ENCODE results near the gene MYO5B. TPM values are rescaled to one million over a fixed set of nuclear protein-coding genes. Genes with fewer than 3 reads are reported as not detected.

Gene MYO5B
- total and polyA plus RNA-seq, 10 of the 15 experiments (the other 5 are each of a cell fraction or from before 2014, with no cell fraction given) = 2.5 to 4.5 (median 3.3) TPM

GRCh38 chr18:49813069-49813318 is 382.0 kb downstream of the MYO5B start:
- peak overlapping the region; percentile 94 for H3K27ac ChIP-seq (ENCODE audit: control insufficient read depth, insufficient read depth)
- H3K4me2 ChIP-seq (ENCODE audit: control insufficient read depth, insufficient read depth) = peak overlapping the region; percentile 62
- in situ Hi-C loops (cut with MboI) (no loop called here), intact Hi-C loops (cut with micrococcal nuclease; ENCODE audit: unreplicated experiment) (no loop called here)
- no peak for TF ChIP-seq KAT2A (conservative IDR thresholded peaks at IDR 0.05; ENCODE audit: control insufficient read depth, low read depth, low read length)
- TF ChIP-seq POLR2A (IDR thresholded peaks at IDR 0.05; ENCODE audit: low read depth, low read length) = no peak
- no peak for TF ChIP-seq SIN3A (IDR thresholded peaks at IDR 0.05; ENCODE audit: low read depth, low read length)
- no peak for TF ChIP-seq TCF7 (IDR thresholded peaks at IDR 0.05; ENCODE audit: borderline replicate concordance)
- TF ChIP-seq CTCF (IDR thresholded peaks at IDR 0.05 in 2 of 3, conservative IDR thresholded peaks at IDR 0.05 in 1 of 3; ENCODE audit: control insufficient read depth in 2 of 3, extremely low read depth in 1 of 3, insufficient read depth in 1 of 3, low read depth in 3 of 3, low read length in 3 of 3) = no peak
- no peak for TF ChIP-seq TBL1XR1 (IDR thresholded peaks at IDR 0.05; ENCODE audit: low read depth, low read length)
- no peak for TF ChIP-seq IKZF1 (conservative IDR thresholded peaks at IDR 0.05)
- no peak for TF ChIP-seq CHD4 (IDR thresholded peaks at IDR 0.05)
- no peak for TF ChIP-seq NR2F1 (conservative IDR thresholded peaks at IDR 0.05)
- TF ChIP-seq STAT3 (IDR thresholded peaks at IDR 0.05; ENCODE audit: low read depth, low read length) = no peak
- TF ChIP-seq CBX5 (IDR thresholded peaks at IDR 0.05; ENCODE audit: low read depth) = no peak
- TF ChIP-seq FOXK2 (IDR thresholded peaks at IDR 0.05) = no peak
- ChIA-PET SMC1A (ENCODE audit: uncharacterized antibody, unreplicated experiment) (interaction anchor here (0.6 kb wide), 1 partner anchor 71 kb away, joined by 4 read pairs; no protein-coding TSS in a partner anchor), POLR2A (no interaction called here), RAD21 (ENCODE audit: unreplicated experiment) (interaction anchor here (0.9 to 1.6 kb wide), 2 partner anchors 43 to 380 kb away, joined by 3 to 5 read pairs; no protein-coding TSS in a partner anchor), CTCF (no interaction called here)
- H3K4me3 ChIP-seq = peak overlapping the region; percentile 95
- H3K4me1 ChIP-seq (ENCODE audit: control insufficient read depth, insufficient read depth, low read length) = no peaks in the 10 kb centered on the region
- 0% methylated on average over 17 of the region's 17 CpGs for WGBS (ENCODE audit: insufficient coverage, insufficient replicate concordance, low lambda C conversion rate, missing lambda C conversion rate)
- peaks cover 3% of the 10 kb centered on the region; the same call in 2 of the 3 replicates for H3K9me3 ChIP-seq (replicated peaks; ENCODE audit: control insufficient read depth, insufficient read depth, low read length)
- H3K27me3 ChIP-seq (replicated peaks in 1 of 2; ENCODE audit: control insufficient read depth in 2 of 2, insufficient read depth in 2 of 2, low read length in 1 of 2) = no peaks in the 10 kb centered on the region
- DNase-seq (ENCODE audit: low read depth, low spot score) (no peak), FAIRE-seq (no peak), ATAC-seq (peak; percentile 55)
- H3K79me2 ChIP-seq (ENCODE audit: control insufficient read depth, insufficient read depth, low read length) = peaks cover 21% of the 10 kb centered on the region
- H4K20me1 ChIP-seq (ENCODE audit: control insufficient read depth, insufficient read depth) = no peaks in the 10 kb centered on the region
- no TSS peak for BruUV-seq (replicated peaks)
- no peaks in the 10 kb centered on the region for H3K36me3 ChIP-seq (ENCODE audit: control insufficient read depth in 2 of 2, insufficient read depth in 2 of 2, low read length in 1 of 2)
- peak overlapping the region; percentile 77 for H3K9ac ChIP-seq (ENCODE audit: control insufficient read depth, insufficient read depth, low read length)
- peak overlapping the region; percentile 96 for H2AFZ ChIP-seq (ENCODE audit: control insufficient read depth, low read depth, low read length)
